GM18873 (cell line): ENCODE results near the gene POLR2E.

ENCODE experiments used
- ATAC-seq: cut with Tn5 transposase; IDR thresholded peaks from one replicate; pipeline ENCODE4 v1.9.1; 2021; ENCODE audit warnings: mild to moderate bottlenecking, moderate library complexity, moderate number of reproducible peaks; ENCODE audit not compliant: unreplicated experiment, low FRiP score

Gene POLR2E

GRCh38 chr19:1039646-1040475 is 55.3 kb downstream of the POLR2E start, which contains the start of gene ABCA7:
TSS of gene ABCA7 (plus strand) at chr19:1040107. CDS start at chr19:1041362, 1,255 bp downstream.
- peak; percentile 63 for ATAC-seq

- ATAC-seq: no peak
Observed at GRCh38 chr19:1038978-1039645, 56.1 kb downstream of the POLR2E start.

GRCh38 chr19:1037621-1038064 is 57.5 kb downstream of the POLR2E start:
- ATAC-seq: no peak
